ENCODE results near the gene SETBP1. TPM values are rescaled to one million over a fixed set of nuclear protein-coding genes. Genes with fewer than 3 reads are reported as not detected.

The SETBP1 gene
- total RNA-seq, 1 experiment from 2014 or later: 14.0 TPM

- Histone ChIP-seq H3K4me3 (ENCODE audit: low read depth, low read length, poor library complexity, severe bottlenecking) (no peak overlapping the region), H3K4me1 (ENCODE audit: insufficient read depth, low read length, poor library complexity, severe bottlenecking) (no peaks in the 10 kb centered on the region), H3K27me3 (replicated peaks; ENCODE audit: insufficient read depth, low read depth, low read length, poor library complexity) (no peaks in the 10 kb centered on the region), H3K27ac (ENCODE audit: low read depth, low read length, poor library complexity, severe bottlenecking) (no peak overlapping the region), H3K36me3 (ENCODE audit: insufficient read depth, low read length, poor library complexity, severe bottlenecking) (no peaks in the 10 kb centered on the region), H3K9me3 (ENCODE audit: low read depth, low read length, poor library complexity, severe bottlenecking) (no peaks in the 10 kb centered on the region)
- TF ChIP-seq, protein P1, sequence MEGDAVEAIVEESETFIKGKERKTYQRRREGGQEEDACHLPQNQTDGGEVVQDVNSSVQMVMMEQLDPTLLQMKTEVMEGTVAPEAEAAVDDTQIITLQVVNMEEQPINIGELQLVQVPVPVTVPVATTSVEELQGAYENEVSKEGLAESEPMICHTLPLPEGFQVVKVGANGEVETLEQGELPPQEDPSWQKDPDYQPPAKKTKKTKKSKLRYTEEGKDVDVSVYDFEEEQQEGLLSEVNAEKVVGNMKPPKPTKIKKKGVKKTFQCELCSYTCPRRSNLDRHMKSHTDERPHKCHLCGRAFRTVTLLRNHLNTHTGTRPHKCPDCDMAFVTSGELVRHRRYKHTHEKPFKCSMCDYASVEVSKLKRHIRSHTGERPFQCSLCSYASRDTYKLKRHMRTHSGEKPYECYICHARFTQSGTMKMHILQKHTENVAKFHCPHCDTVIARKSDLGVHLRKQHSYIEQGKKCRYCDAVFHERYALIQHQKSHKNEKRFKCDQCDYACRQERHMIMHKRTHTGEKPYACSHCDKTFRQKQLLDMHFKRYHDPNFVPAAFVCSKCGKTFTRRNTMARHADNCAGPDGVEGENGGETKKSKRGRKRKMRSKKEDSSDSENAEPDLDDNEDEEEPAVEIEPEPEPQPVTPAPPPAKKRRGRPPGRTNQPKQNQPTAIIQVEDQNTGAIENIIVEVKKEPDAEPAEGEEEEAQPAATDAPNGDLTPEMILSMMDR (conservative IDR thresholded peaks at IDR 0.05; ENCODE audit: low read depth, low read length): no peak
- no peak for TF ChIP-seq EZH2 (IDR thresholded peaks at IDR 0.05; ENCODE audit: borderline replicate concordance, low read depth, low read length, poor library complexity, severe bottlenecking)
- CTCF ChIA-PET: no interaction called here
- intact Hi-C loops (cut with micrococcal nuclease; ENCODE audit: unreplicated experiment): no loop called here
- no TSS peak for BruUV-seq (replicated peaks)
- POLR2A ChIA-PET (ENCODE audit: low non-redundant PET): no interaction called here
- no peak for DNase-seq (ENCODE audit: low spot score)
Observed at GRCh38 chr18:44915213-44915612, 234.5 kb downstream of the SETBP1 start.

DNA sequence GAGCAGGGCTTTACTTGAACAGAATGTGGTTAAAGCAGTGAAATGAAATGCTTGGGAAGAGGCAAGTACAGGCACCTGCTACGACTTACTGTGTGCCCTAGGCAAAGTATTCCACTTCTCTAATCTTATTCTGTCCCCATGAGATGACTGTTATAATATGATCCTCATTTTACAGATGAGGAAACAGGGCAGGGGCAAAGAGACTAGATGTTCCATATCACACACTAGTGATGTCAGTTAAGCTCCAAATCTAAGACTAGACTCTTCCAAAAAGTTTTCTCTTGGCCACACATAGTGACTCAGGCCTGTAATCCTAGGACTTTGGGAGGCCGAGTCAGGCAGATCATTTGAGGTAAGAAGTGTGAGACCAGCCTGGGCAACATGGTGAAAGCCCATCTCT lies 235.0 kb downstream of the SETBP1 start:
- intact Hi-C loops (cut with micrococcal nuclease; ENCODE audit: unreplicated experiment): no loop called here
- DNase-seq (ENCODE audit: low spot score): no peak
- Histone ChIP-seq H3K9me3 (ENCODE audit: low read depth, low read length, poor library complexity, severe bottlenecking) (no peaks in the 10 kb centered on the region), H3K27ac (ENCODE audit: low read depth, low read length, poor library complexity, severe bottlenecking) (no peak overlapping the region), H3K4me3 (ENCODE audit: low read depth, low read length, poor library complexity, severe bottlenecking) (no peak overlapping the region), H3K27me3 (replicated peaks; ENCODE audit: insufficient read depth, low read depth, low read length, poor library complexity) (no peaks in the 10 kb centered on the region), H3K36me3 (ENCODE audit: insufficient read depth, low read length, poor library complexity, severe bottlenecking) (no peaks in the 10 kb centered on the region), H3K4me1 (ENCODE audit: insufficient read depth, low read length, poor library complexity, severe bottlenecking) (no peaks in the 10 kb centered on the region)
- no TSS peak for BruUV-seq (replicated peaks)
- ChIA-PET POLR2A (ENCODE audit: low non-redundant PET) (interaction anchor here (0.6 kb wide), 1 partner anchor 221 kb away, joined by 3 read pairs; no protein-coding TSS in a partner anchor), CTCF (no interaction called here)
- TF ChIP-seq, protein P1 (conservative IDR thresholded peaks at IDR 0.05; ENCODE audit: low read depth, low read length): no peak
- no peak for TF ChIP-seq EZH2 (IDR thresholded peaks at IDR 0.05; ENCODE audit: borderline replicate concordance, low read depth, low read length, poor library complexity, severe bottlenecking)

- BruUV-seq (replicated peaks): no TSS peak
- H3K4me3 ChIP-seq (ENCODE audit: low read depth, low read length, poor library complexity, severe bottlenecking): no peak overlapping the region
- no peak for DNase-seq (ENCODE audit: low spot score)
- TF ChIP-seq, protein P1 (conservative IDR thresholded peaks at IDR 0.05; ENCODE audit: low read depth, low read length): no peak
- no peak for TF ChIP-seq EZH2 (IDR thresholded peaks at IDR 0.05; ENCODE audit: borderline replicate concordance, low read depth, low read length, poor library complexity, severe bottlenecking)
- intact Hi-C loops (cut with micrococcal nuclease; ENCODE audit: unreplicated experiment): no loop called here
- H3K36me3 ChIP-seq (ENCODE audit: insufficient read depth, low read length, poor library complexity, severe bottlenecking): no peaks in the 10 kb centered on the region
- no peaks in the 10 kb centered on the region for H3K4me1 ChIP-seq (ENCODE audit: insufficient read depth, low read length, poor library complexity, severe bottlenecking)
- H3K27me3 ChIP-seq (replicated peaks; ENCODE audit: insufficient read depth, low read depth, low read length, poor library complexity): no peaks in the 10 kb centered on the region
- H3K9me3 ChIP-seq (ENCODE audit: low read depth, low read length, poor library complexity, severe bottlenecking): no peaks in the 10 kb centered on the region
- POLR2A ChIA-PET (ENCODE audit: low non-redundant PET): interaction anchor here (0.6 kb wide), 1 partner anchor 222 kb away, joined by 3 read pairs; no protein-coding TSS in a partner anchor
- CTCF ChIA-PET: no interaction called here
- H3K27ac ChIP-seq (ENCODE audit: low read depth, low read length, poor library complexity, severe bottlenecking): no peak overlapping the region
Observed at GRCh38 chr18:44916429-44917207, 235.9 kb downstream of the SETBP1 start.
